ENCODE results near the gene RTL10.

RTL10 gene

GRCh38 chr22:19876941-19877625 is 22.4 kb upstream of the RTL10 start:
- TF ChIP-seq Cebpa-rat (IDR thresholded peaks at IDR 0.05), result no peak
- H4K20me1 ChIP-seq, result peaks cover 0 to 28% (median 0%) of the 10 kb centered on the region in 11 experiments; a peak in 4 of 22 replicates
- peak overlapping the region in 2 of 11 experiments; percentile 52 to 67; a peak in 3 of 22 replicates for H3K27ac ChIP-seq
- H3K27me3 ChIP-seq, result no peaks in the 10 kb centered on the region
- no peaks in the 10 kb centered on the region for H3K9me3 ChIP-seq (replicated peaks in 1 of 11)
- H3K4me1 ChIP-seq, result peaks cover 21 to 68% (median 60%) of the 10 kb centered on the region in 10 experiments
- no peak overlapping the region for H3K4me3 ChIP-seq
- peak overlapping the region in 8 of 11 experiments; percentile 63 to 80 (median 76); a peak in 15 of 22 replicates for H3K4me2 ChIP-seq
- peaks cover 0 to 10% (median 0%) of the 10 kb centered on the region in 11 experiments; a peak in 3 of 22 replicates for H3K36me3 ChIP-seq
- H3K9ac ChIP-seq, result peak overlapping the region in 8 of 11 experiments; percentile 15 to 53 (median 34); a peak in 6 of 22 replicates

- Histone ChIP-seq H3K4me1 (peaks cover 14 to 62% (median 53%) of the 10 kb centered on the region in 10 experiments; a peak in 19 of 20 replicates), H3K9ac (peak overlapping the region in 9 of 11 experiments; percentile 0 to 65 (median 48); a peak in 9 of 22 replicates)
Observed at GRCh38 chr22:19876314-19876940, 21.8 kb upstream of the RTL10 start.

GRCh38 chr22:19875531-19876313 is 21.0 kb upstream of the RTL10 start:
- peaks cover 0 to 10% (median 0%) of the 10 kb centered on the region in 11 experiments; a peak in 3 of 22 replicates for H3K36me3 ChIP-seq
- no peak for TF ChIP-seq Cebpa-rat (IDR thresholded peaks at IDR 0.05)
- no peaks in the 10 kb centered on the region for H3K9me3 ChIP-seq (replicated peaks in 1 of 11)
- H3K4me3 ChIP-seq, result no peak overlapping the region
- H3K4me2 ChIP-seq, result peak overlapping the region in 10 of 11 experiments; percentile 23 to 80 (median 76); a peak in 19 of 22 replicates
- H3K4me1 ChIP-seq, result peaks cover 13 to 58% (median 53%) of the 10 kb centered on the region in 10 experiments; a peak in 19 of 20 replicates
- H4K20me1 ChIP-seq, result peaks cover 0 to 28% (median 0%) of the 10 kb centered on the region in 11 experiments; a peak in 4 of 22 replicates
- peak overlapping the region in 8 of 11 experiments; percentile 0 to 65 (median 48); a peak in 13 of 22 replicates for H3K9ac ChIP-seq
- peak overlapping the region in 6 of 11 experiments; percentile 33 to 67 (median 56); a peak in 10 of 22 replicates for H3K27ac ChIP-seq
- H3K27me3 ChIP-seq, result no peaks in the 10 kb centered on the region

More at GRCh38 chr22:19876314-19876940, 21.8 kb upstream of the RTL10 start:
- no peak for TF ChIP-seq Cebpa-rat (IDR thresholded peaks at IDR 0.05)
- Histone ChIP-seq H3K27me3 (no peaks in the 10 kb centered on the region), H3K9me3 (replicated peaks in 1 of 11) (no peaks in the 10 kb centered on the region), H4K20me1 (peaks cover 0 to 28% (median 0%) of the 10 kb centered on the region in 11 experiments; a peak in 4 of 22 replicates), H3K36me3 (peaks cover 0 to 10% (median 0%) of the 10 kb centered on the region in 11 experiments; a peak in 3 of 22 replicates), H3K27ac (peak overlapping the region in 5 of 11 experiments; percentile 44 to 67 (median 61); a peak in 7 of 22 replicates), H3K4me3 (no peak overlapping the region), H3K4me2 (peak overlapping the region in 8 of 11 experiments; percentile 63 to 80 (median 76); a peak in 15 of 22 replicates)

- no peaks in the 10 kb centered on the region for H3K27me3 ChIP-seq
- no peak overlapping the region; a peak in 1 of 20 replicates for H3K4me3 ChIP-seq
- H3K4me2 ChIP-seq, result peak overlapping the region; percentile 23 to 80 (median 76); a peak in 21 of 22 replicates
- peaks cover 13 to 58% (median 53%) of the 10 kb centered on the region in 10 experiments; a peak in 19 of 20 replicates for H3K4me1 ChIP-seq
- H3K27ac ChIP-seq, result peak overlapping the region in 7 of 11 experiments; percentile 1 to 67 (median 52); a peak in 14 of 22 replicates
- peaks cover 0 to 28% (median 0%) of the 10 kb centered on the region in 11 experiments; a peak in 4 of 22 replicates for H4K20me1 ChIP-seq
- peaks cover 0 to 10% (median 0%) of the 10 kb centered on the region in 11 experiments; a peak in 3 of 22 replicates for H3K36me3 ChIP-seq
- H3K9ac ChIP-seq, result peak overlapping the region in 9 of 11 experiments; percentile 9 to 65 (median 45); a peak in 13 of 22 replicates
- TF ChIP-seq Cebpa-rat (IDR thresholded peaks at IDR 0.05), result no peak
- no peaks in the 10 kb centered on the region for H3K9me3 ChIP-seq (replicated peaks in 1 of 11)
Observed at GRCh38 chr22:19875061-19875530, 20.4 kb upstream of the RTL10 start.

GRCh38 chr22:19874307-19875060 is 19.8 kb upstream of the RTL10 start:
- TF ChIP-seq Cebpa-rat (IDR thresholded peaks at IDR 0.05), result no peak
- H3K9ac ChIP-seq, result peak overlapping the region in 9 of 11 experiments; percentile 9 to 65 (median 45); a peak in 13 of 22 replicates
- H3K4me2 ChIP-seq, result peak overlapping the region; percentile 23 to 80 (median 76)
- H3K36me3 ChIP-seq, result peaks cover 0 to 10% (median 0%) of the 10 kb centered on the region in 11 experiments; a peak in 3 of 22 replicates
- no peaks in the 10 kb centered on the region for H3K9me3 ChIP-seq (replicated peaks in 1 of 11)
- H3K4me3 ChIP-seq, result no peak overlapping the region; a peak in 1 of 20 replicates
- peaks cover 13 to 58% (median 53%) of the 10 kb centered on the region in 10 experiments; a peak in 19 of 20 replicates for H3K4me1 ChIP-seq
- H3K27me3 ChIP-seq, result no peaks in the 10 kb centered on the region
- peaks cover 0 to 28% (median 0%) of the 10 kb centered on the region in 11 experiments; a peak in 4 of 22 replicates for H4K20me1 ChIP-seq
- peak overlapping the region in 8 of 11 experiments; percentile 1 to 67 (median 48); a peak in 14 of 22 replicates for H3K27ac ChIP-seq

- H4K20me1 ChIP-seq, result peaks cover 0 to 28% (median 0%) of the 10 kb centered on the region in 11 experiments; a peak in 4 of 22 replicates
- no peaks in the 10 kb centered on the region for H3K9me3 ChIP-seq (replicated peaks in 1 of 11)
- peak overlapping the region in 10 of 11 experiments; percentile 23 to 80 (median 76); a peak in 20 of 22 replicates for H3K4me2 ChIP-seq
- no peak for TF ChIP-seq Cebpa-rat (IDR thresholded peaks at IDR 0.05)
- peaks cover 0 to 10% (median 0%) of the 10 kb centered on the region in 11 experiments; a peak in 3 of 22 replicates for H3K36me3 ChIP-seq
- no peak overlapping the region for H3K4me3 ChIP-seq
- peaks cover 13 to 58% (median 53%) of the 10 kb centered on the region in 10 experiments; a peak in 19 of 20 replicates for H3K4me1 ChIP-seq
- H3K27me3 ChIP-seq, result no peaks in the 10 kb centered on the region
- H3K27ac ChIP-seq, result peak overlapping the region in 8 of 11 experiments; percentile 23 to 67 (median 48); a peak in 12 of 22 replicates
- peak overlapping the region in 7 of 11 experiments; percentile 16 to 65 (median 49); a peak in 9 of 22 replicates for H3K9ac ChIP-seq
Observed at GRCh38 chr22:19873960-19874306, 19.3 kb upstream of the RTL10 start.

Data from BLaER1 treated with 17β-estradiol and CSF1 and Interleukin-3, amounts not matched to agents 10 nM and 100 nM (cell line).